Ectodermal cell (in vitro differentiated cells): ENCODE measurements around the gene CCDC160.
"Not testable (repeated sequence)": the region's sequence is repeated elsewhere in the genome, so short reads cannot be mapped to it uniquely, and the experiment has no call there.

ENCODE experiments used
- H3K27ac ChIP-seq: 2 replicates; pipeline ENCODE4 v1.7.0; 2013; ENCODE audit warnings: mild to moderate bottlenecking, low read depth, low read length; ENCODE audit not compliant: insufficient read depth, poor library complexity, severe bottlenecking
- H3K27me3 ChIP-seq: 2 replicates; pipeline ENCODE4 v1.7.0; 2013; ENCODE audit warnings: mild to moderate bottlenecking, low read length; ENCODE audit not compliant: insufficient read depth, control insufficient read depth, poor library complexity, severe bottlenecking
- H3K36me3 ChIP-seq: one replicate; pipeline ENCODE4 v1.7.0; 2013; ENCODE audit warnings: low read length; ENCODE audit not compliant: control insufficient read depth, insufficient read depth
- H3K4me1 ChIP-seq: one replicate; pipeline ENCODE4 v1.7.0; 2013; ENCODE audit warnings: low read length; ENCODE audit not compliant: control insufficient read depth, insufficient read depth
- H3K4me3 ChIP-seq: 2 replicates; pipeline ENCODE4 v1.7.0; 2013; ENCODE audit warnings: low read depth, low read length, control low read depth; ENCODE audit not compliant: insufficient read depth
- H3K9me3 ChIP-seq: 2 replicates; pipeline ENCODE4 v1.7.0; 2013; ENCODE audit warnings: mild to moderate bottlenecking, low read length, moderate library complexity; ENCODE audit not compliant: control insufficient read depth
- WGBS, 2 experiments: methylation state at CpG; one replicate each; pipeline ENCODE4 v1.1.7; 2013; ENCODE audit warnings: missing lambda C conversion rate in 2 of 2; 5-methylcytosine and 5-hydroxymethylcytosine counted together

CCDC160 gene

DNA sequence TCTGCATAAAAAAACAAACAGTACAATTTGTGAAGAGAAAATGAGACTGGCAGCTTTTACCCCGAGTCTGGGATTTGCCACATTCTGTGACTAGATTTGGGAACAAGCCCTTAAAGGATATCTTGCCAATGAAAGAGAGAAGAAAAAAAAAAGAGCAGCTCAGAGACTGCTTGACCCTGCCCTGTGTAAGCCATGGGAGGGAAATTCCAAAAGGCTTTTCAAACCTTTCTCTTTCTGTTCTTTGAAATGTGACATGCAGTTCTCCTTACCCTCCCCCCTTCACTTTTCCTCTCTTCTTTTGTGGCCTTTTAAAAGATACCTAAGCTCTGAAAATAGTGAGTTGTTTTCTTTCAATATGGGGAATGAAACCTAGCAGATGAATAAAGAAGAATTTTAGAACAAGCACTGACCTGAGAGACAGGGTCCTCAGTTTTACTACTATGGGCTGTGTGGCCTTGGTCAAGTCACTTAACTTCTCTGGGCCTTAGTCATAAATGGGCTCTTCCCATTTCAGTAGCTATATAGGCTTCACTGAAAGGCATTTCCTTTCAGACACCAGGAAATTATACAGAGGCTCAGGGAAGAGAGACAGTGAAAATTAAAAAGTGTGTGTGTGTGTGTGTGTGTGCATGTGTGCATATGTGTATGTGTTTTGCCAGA lies 5.1 kb downstream of the CCDC160 start:
- H3K27ac ChIP-seq, result peak overlapping the region; percentile 11
- peaks cover 20% of the 10 kb centered on the region for H3K4me1 ChIP-seq
- H3K4me3 ChIP-seq, result no peak overlapping the region
- 7 to 8% methylated on average over 1 of the region's 1 CpG for WGBS, 2 experiments
- no peaks in the 10 kb centered on the region for H3K9me3 ChIP-seq
- no peaks in the 10 kb centered on the region for H3K36me3 ChIP-seq
- no peaks in the 10 kb centered on the region for H3K27me3 ChIP-seq

DNA sequence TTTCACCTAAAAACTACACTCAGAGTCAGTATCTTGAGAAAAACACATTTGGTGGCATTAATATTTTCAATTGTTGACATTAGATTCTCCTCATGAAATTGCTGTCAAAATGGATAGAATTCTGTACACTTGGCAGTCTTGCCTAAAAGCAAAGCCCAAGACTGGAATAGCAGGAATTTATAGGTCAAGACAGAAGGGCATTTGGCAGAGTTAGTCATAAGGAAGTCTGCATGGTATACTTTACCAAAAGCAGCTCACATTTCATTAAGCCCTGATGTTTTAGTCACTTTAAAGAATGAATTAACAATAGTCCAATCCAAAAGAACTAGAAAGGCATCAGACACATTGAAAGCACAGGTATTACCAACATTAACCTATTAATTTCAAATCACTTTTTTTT lies 7.1 kb downstream of the CCDC160 start:
- Histone ChIP-seq H3K4me1 (peaks cover 20% of the 10 kb centered on the region), H3K4me3 (no peak overlapping the region), H3K27me3 (no peaks in the 10 kb centered on the region), H3K27ac (no peak overlapping the region), H3K36me3 (no peaks in the 10 kb centered on the region), H3K9me3 (no peaks in the 10 kb centered on the region)

DNA sequence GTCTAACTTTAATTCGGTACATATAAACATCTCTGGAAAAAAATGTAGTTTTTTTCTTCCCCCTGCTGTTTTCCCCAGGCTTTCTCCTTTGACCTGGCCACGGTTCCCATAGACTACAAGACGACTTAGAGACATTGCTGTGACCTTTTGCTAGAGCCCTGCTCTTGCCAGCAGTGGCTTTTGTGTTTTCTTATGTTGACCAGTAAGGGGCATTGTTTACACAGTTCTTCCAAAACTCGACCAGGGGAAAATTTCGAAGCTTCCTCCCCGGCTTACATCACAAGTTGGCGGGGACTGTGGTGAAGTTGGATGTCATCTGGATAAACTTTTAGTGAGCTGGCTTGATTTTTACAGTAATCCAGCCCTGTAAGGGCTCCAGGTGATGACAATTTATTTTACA lies 9.3 kb downstream of the CCDC160 start:
- Histone ChIP-seq H3K36me3 (no peaks in the 10 kb centered on the region), H3K4me1 (peaks cover 19% of the 10 kb centered on the region), H3K27me3 (no peaks in the 10 kb centered on the region), H3K27ac (no peak overlapping the region), H3K9me3 (no peaks in the 10 kb centered on the region), H3K4me3 (no peak overlapping the region)
- WGBS, 2 experiments, result 36 to 39% methylated on average over 5 to 7 of the region's 7 CpGs

DNA sequence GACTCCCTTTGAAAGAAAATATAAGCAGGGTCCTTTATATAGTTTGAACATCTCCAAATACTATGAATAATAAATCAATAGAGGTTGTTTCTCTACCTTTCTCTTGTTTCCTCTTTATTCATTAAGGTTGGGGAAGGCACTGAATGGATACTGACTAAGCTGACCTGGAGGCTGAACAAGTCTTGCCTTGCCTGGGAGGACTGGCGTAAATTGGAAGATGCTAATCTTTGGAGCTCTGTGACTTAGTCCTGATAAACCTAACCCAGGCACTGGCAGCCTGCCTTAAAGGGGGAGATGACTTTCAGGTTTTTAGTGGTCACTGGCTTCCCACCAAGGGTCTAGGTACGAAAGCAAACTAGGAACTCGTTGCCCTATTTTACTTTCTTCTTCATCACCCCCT lies 10.5 kb downstream of the CCDC160 start:
- no peaks in the 10 kb centered on the region for H3K36me3 ChIP-seq
- H3K27me3 ChIP-seq, result no peaks in the 10 kb centered on the region
- whole genome bisulfite sequencing, 2 experiments, result 88 to 99% methylated on average over 3 of the region's 3 CpGs
- H3K4me1 ChIP-seq, result peaks cover 12% of the 10 kb centered on the region
- H3K4me3 ChIP-seq, result no peak overlapping the region
- no peak overlapping the region for H3K27ac ChIP-seq
- no peaks in the 10 kb centered on the region for H3K9me3 ChIP-seq

- no peaks in the 10 kb centered on the region for H3K9me3 ChIP-seq
- no peak overlapping the region for H3K4me3 ChIP-seq
- peaks cover 6% of the 10 kb centered on the region for H3K4me1 ChIP-seq
- no peak overlapping the region for H3K27ac ChIP-seq
- no peaks in the 10 kb centered on the region for H3K27me3 ChIP-seq
- H3K36me3 ChIP-seq, result no peaks in the 10 kb centered on the region
Measured at GRCh38 chrX:134249241-134249640, 12.3 kb downstream of the CCDC160 start.

DNA sequence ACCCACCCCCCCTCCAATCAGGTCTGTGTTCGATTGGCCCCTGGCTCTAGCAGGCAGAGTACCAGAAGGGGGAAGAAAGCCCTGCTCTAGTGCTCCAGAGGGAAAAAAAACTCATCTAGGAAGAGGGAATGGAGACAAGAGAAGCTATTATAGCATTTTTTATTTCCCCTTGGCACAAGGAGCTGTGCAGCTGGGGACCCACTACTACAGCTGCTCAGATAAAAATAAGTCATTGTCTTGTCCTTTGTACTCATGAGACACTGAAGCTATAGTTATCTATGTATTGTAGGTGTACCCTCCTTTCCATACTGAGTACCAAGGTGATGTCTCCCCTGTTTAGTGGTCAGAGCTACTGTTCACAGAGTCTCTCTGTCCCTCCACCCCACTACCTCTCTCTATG lies 14.3 kb downstream of the CCDC160 start:
- Histone ChIP-seq H3K4me1 (peaks cover 3% of the 10 kb centered on the region), H3K9me3 (no peaks in the 10 kb centered on the region), H3K27me3 (no peaks in the 10 kb centered on the region), H3K27ac (no peak overlapping the region), H3K4me3 (no peak overlapping the region), H3K36me3 (no peaks in the 10 kb centered on the region)
- WGBS, 2 experiments, result 60% methylated on average over 1 of the region's 1 CpG; no CpG with 5 or more reads in 1 of the 2 experiments

DNA sequence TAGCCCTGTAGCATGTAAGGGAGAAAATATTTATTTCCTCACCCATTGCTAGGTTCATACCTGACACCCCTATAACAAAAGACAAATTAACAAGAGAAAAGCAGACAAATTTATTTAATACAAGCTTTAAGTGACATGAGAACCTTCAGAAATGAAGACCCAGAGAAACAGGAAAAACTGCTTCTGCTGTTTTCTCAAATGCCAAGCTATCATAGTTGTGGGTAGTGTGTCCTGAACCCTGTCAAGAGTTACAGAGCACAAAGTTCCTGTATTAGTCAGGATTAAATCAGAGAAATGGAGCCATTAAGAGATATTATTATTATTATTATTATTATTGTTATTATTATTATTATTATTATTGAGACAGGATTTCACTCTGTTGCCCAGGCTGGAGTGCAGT lies 17.5 kb downstream of the CCDC160 start:
- H3K9me3 ChIP-seq, result no peaks in the 10 kb centered on the region
- H3K4me3 ChIP-seq, result no peak overlapping the region
- no peaks in the 10 kb centered on the region for H3K4me1 ChIP-seq
- H3K36me3 ChIP-seq, result no peaks in the 10 kb centered on the region
- no peak overlapping the region for H3K27ac ChIP-seq
- H3K27me3 ChIP-seq, result no peaks in the 10 kb centered on the region

DNA sequence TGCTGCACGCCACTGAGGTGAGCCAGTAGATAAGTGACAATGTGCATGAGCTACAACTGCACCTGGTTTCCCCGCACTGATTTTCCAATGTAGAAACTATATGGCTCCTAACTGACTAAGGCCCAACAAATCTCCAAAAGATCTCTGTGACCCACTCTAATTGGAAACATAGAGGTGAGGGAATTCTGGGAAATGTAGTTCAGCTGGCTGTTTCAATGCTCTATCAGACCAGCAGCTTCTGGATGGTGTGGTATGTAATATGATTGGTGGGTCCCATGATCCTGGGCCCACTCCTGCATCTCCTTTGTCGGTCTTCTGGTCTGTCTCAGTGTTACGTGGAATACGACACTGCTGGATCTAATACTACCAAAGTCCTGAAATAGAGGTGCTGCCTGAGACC lies 18.6 kb downstream of the CCDC160 start:
- 91 to 94% methylated on average over 4 to 5 of the region's 5 CpGs for WGBS, 2 experiments
- no peaks in the 10 kb centered on the region for H3K27me3 ChIP-seq
- H3K9me3 ChIP-seq, result no peaks in the 10 kb centered on the region
- no peaks in the 10 kb centered on the region for H3K36me3 ChIP-seq
- H3K27ac ChIP-seq, result no peak overlapping the region
- H3K4me1 ChIP-seq, result no peaks in the 10 kb centered on the region
- no peak overlapping the region for H3K4me3 ChIP-seq

DNA sequence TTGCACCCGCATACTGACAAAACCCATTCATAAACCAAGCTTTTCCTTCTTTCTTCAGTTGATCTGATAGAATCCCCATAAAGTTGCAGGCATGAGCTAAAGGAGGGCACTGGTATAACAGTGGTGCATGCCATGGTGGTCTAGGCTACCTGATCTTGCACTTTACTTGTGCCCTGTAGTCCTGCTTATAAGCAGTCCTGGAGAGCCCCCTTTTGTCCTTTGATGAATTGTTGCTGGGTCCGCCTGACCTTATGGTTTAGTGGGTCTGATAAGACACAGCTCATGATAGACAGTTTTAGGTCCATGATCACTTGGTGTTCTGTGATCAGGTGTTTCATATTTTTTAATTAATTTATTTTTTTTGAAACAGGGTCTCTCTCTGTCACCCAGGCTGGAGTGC lies 19.7 kb downstream of the CCDC160 start:
- no peaks in the 10 kb centered on the region for H3K36me3 ChIP-seq
- WGBS, 2 experiments, result 94% methylated on average over 2 of the region's 2 CpGs
- H3K9me3 ChIP-seq, result no peaks in the 10 kb centered on the region
- H3K4me1 ChIP-seq, result no peaks in the 10 kb centered on the region
- H3K27me3 ChIP-seq, result no peaks in the 10 kb centered on the region
- no peak overlapping the region for H3K27ac ChIP-seq
- no peak overlapping the region for H3K4me3 ChIP-seq

DNA sequence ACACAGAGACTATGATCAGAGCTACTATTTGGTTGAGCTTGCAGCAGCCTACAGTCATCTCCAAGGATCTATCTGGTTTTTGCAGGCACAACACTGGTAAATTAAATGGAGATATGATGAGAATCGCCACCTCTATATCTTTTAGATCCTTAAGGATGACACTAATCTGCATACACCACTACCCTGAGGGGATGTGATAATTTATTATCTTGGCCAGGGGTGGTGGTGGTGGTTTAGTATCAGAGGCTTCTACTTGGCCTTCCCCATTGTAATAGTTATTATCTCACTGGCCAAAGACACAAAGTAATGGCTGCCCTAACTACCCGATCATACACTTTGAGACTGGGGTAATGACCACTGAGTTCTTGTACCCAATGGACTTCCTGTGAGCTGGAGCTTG lies 21.2 kb downstream of the CCDC160 start:
- Histone ChIP-seq H3K27me3 (no peaks in the 10 kb centered on the region), H3K9me3 (no peaks in the 10 kb centered on the region), H3K4me1 (no peaks in the 10 kb centered on the region), H3K4me3 (no peak overlapping the region), H3K27ac (no peak overlapping the region), H3K36me3 (no peaks in the 10 kb centered on the region)
- WGBS, 2 experiments, result 94 to 100% methylated on average over 1 of the region's 2 CpGs

DNA sequence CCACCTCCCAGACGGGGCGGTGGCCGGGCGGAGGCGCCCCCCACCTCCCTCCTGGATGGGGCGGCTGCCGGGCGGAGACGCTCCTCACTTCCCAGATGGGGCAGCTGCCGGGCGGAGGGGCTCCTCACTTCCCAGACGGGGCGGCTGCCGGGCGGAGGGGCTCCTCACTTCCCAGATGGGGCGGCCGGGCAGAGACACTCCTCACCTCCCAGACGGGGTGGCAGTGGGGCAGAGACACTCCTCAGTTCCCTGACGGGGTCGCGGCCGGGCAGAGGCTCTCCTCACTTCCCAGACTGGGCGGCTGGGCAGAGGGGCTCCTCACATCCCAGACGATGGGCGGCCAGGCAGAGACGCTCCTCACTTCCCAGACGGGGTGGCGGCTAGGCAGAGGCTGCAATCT lies 49.0 kb downstream of the CCDC160 start:
- not testable (repeated sequence) for H3K9me3 ChIP-seq, H3K36me3 ChIP-seq, H3K4me1 ChIP-seq, H3K4me3 ChIP-seq, H3K27me3 ChIP-seq, H3K27ac ChIP-seq
- 97% methylated on average over 23 to 24 of the region's 28 CpGs for WGBS, 2 experiments
